ENCODE results near the gene NOL4L.

NOL4L gene, protein sequence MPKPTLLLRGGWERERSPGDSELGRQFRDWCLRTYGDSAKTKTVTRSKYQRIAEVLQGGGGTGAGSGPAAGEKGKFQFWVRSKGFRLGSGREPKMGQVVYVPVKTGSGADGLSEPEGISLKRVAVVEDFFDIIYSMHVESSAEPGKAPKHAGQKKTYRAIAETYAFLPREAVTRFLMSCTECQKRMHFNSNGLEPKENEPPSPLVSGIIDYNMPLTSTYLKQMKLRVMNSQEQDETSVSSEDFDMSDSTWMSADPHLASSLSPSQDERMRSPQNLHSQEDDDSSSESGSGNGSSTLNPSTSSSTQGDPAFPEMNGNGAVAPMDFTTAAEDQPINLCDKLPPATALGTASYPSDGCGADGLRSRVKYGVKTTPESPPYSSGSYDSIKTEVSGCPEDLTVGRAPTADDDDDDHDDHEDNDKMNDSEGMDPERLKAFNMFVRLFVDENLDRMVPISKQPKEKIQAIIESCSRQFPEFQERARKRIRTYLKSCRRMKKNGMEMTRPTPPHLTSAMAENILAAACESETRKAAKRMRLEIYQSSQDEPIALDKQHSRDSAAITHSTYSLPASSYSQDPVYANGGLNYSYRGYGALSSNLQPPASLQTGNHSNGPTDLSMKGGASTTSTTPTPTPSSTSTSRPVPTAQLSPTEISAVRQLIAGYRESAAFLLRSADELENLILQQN

DNA sequence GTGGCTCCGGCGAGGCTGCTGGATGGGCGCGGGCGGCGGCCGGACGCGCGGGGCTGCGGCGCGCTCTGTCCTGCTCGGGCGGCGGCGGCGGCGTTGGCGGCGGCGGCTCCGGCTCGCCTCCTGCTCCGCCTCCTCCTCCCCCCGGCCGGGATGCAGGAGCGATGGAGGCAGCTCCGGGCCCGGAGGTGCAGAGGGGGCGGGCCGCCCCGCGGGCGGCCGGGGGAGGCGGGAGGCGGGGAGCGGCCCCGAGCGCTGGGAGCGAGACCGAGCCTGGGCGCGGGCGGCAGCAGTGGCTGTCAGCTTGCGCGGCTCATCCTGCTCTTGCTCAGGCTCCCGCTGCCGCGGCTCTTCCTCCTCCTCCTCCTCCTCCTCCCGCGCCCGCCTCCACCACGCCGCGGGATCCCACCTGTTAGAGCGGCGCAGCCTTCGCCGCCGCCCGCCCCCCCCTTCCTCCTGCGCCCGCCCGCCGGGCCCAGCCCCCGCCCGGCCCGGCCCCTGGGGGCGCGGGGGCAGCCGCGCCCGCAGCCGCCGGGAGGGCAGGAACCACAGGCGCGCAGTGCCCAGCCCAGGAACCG lies at the start of gene NOL4L:
TSS of gene NOL4L (minus strand) at position 323 of the 575 bp plus-strand sequence. CDS start 443 bp downstream, outside the sequence.
- DNase-seq (ENCODE audit: low read depth): no peak

DNA sequence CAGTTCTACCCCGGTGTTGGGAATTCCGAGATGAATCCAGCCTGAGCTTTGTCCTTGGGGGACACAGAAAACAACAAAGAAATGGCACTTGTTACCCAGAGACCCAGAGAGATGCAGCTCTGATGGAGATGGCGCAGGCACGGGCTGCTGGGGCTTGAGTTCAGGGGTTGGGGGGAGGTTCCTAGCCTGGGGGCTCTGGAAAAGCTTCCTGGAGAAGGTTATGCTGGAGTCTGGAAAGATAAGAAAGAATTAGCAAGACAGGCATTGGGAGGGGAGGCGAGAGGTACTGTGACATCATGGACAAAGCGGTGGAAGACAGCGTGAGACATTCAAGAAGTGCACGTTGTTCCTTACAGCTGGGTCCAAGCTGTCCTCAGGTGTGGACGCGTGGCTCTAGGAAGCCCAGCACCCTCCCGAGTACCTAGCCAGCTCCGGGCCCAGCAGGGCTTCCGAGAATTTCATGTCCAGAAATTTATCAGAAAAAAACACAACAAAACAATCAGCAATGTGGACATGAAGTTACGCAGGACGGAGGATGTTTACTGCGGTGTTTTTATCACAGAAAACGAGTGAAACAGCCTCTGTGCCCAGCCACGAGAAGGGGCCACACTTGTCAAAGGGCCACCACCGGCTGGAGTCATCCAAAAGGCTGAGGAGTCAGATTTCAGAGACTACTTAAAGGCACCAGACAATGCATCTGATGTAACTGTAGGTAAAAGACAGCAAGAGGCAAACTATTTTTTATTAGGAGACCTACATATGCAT lies 49.1 kb upstream of the NOL4L start:
- DNase-seq (ENCODE audit: low read depth): no peak

DNA sequence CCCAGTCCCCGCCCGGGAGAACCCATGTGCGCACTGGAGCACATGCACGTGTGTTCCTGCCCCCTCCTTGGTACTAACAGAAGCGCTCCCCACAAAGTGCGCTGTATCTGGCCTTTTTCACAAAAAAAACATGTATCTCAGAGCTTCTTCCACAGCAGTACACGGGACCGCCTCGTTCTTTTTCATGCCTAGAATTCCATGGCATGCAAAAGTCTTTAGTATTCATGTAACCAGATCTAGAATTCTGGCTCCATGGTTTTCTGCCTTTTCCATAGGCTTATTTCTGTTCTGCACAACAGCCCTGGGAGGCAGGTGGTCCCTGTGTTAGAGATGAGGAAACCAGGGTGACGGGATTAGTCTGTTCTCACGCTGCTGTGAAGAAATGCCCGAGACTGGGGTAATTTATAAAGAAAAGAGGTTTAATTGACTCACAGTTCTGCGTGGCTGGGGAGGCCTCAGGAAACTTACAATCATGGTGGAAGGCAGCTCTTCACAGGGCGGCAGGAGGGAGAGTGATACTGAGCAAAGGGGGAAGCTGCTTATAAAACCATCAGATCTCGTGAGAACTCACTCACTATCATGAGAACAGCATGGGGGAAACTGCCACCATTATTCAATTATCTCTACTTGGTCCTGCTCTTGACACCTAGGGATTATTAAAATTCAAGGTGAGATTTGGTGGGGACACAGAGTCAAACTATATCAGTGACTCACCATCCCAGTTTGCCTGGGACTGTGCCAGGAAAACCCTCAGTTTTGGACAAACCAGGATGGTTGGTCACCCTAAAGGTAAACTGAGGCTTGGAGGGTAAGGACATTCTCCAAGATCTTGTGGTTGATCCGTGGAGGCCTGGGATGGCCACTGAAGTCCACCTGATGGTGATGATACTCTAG lies 47.6 kb upstream of the NOL4L start:
- no peak for DNase-seq (ENCODE audit: low read depth)

DNA sequence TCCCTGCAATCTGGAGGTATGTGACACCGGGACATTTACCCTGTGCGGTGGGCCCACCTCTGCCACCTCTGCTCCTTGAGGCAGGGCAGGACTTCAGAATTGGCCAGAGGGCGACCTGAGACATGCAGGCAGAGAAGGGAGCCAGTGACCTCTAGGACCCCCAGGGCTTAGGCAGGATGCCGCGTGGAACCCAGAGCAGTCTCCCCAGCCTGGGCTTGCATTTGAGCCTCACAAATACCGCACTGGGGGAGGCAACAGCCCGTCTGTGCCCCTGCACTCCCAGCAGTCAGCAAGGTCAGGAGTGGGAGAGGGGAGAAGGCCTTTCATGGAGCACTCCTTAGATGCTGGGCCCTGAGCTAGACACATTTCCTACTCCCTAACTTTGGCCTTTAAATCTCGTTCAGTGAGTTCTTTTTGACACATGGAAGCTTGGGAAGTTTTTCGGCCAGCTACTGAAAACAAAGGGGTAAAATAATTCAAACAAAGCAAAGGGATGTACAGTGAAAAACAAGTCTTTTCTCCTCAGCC lies 46.9 kb upstream of the NOL4L start:
- no peak for DNase-seq (ENCODE audit: low read depth)

DNA sequence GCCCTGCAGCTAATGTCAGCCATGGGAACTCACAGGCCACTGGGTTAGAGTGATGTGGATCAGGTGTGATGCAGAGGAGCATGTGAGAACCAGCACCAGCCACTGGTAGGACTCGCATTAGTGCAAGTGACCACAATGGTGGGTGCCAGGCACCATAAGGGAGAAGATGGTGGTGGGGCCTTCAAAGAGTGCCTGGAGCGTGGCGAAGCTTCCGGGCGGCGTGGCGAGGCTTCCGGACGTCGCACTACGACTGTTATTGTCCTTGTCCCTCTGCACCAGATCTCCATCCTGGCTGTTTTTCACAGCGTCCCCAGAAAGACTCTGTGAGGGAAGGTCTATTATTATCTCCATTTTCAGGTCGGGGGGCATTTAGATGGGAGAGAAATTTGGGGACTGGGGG lies 44.7 kb upstream of the NOL4L start:
- DNase-seq (ENCODE audit: low read depth): no peak

DNA sequence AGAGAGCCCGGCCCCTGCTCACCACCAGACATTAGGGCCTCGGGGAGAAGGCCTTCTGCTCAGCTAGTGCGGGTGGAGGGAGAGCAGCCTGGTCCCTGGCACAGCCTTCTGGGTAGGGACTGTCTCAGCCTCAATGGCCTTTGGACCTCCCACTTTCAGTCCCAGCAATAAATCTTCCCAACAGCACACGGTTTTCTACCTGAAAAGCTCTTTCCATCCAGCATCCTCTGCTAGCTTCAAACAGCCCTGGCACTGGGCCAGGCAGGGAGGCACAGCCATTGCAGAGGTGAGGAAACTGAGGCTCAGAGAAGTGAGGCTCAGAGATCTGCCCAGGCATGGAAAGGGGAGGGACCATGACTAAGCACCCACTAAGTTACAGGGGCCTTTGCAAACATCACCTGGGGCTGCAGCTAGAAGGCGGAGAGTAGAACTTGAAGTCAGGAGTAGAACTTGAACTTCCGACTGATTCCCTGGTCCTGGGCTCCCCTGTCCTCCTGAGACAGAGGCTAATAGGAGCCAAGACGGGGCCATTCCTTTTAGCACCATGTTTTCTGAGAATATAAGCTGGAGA lies 43.9 kb upstream of the NOL4L start:
- no peak for DNase-seq (ENCODE audit: low read depth)

DNA sequence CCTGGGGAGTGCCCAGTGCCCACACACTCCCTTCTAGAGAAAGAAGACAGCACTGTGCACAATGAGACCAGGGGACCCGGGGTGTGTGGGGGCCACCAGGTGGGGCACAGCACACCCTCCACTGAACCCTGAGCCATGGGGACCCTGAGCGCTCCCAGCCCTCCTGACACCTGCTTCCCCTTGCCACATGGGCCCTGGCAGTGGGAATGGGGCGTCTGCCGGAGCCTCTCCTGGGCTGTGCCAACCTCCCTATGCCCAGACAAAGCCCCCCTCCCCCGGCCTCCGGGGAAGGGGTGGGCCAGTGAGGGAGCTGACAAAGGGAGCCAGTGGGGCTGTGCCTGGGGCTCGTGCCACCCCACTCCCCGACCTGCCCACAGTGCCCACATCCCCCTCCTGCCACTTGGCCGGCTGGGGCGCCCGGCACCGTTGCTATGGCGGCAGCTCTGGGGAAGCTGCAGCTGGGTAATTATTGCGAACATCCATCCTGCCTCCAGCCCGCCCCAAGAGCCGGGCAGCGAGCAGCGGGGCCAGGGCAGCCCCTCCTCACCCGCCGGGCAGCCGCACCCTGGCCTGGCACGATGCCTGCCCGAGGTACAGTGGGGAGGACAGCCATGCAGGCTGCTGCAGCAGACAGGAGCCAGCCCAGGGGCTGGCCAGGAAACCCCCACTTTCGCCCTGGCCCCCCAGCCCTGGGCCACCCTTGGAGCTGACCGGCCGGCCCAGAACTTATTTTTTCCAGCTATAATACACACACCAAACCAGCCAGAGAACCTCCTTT lies 41.9 kb upstream of the NOL4L start:
- no peak for DNase-seq (ENCODE audit: low read depth)

DNA sequence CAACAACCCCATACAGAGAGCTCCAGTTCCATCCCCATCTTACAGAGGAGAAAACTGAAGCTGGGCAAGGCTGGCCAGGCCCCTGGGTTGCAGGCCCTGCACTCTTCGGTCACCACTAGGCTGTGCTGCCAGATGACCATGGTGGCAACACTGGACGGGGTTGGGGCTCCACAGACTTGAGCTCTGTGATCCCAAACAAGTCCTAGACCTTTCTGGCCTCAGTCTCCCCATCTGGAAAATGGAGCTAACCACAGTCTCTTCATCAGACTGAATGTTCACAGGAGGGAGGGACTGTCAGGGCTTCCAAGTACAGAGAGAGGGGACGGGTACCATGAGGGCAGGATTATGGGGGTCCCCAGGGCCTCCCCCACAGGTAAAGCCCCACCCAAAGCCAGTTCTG lies 41.3 kb upstream of the NOL4L start:
- DNase-seq (ENCODE audit: low read depth): no peak

DNA sequence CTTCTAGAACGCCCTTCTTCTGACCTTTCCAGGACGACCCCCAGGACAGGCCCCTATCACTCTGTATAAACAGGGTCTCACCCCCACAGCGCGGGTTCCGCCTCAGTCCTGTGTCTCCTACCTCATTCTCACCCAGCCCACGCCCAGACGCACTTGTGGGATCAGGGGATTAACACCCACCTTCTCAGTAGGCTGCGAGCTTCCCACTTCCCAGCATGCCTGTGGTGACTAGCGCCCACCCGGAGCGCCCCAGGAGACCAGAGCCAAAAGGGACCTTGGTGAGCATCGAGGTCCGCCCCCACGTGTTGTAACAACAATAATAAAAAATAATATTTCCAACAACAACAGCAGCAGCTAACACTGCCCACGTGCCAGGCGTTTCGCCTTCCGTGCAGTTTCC lies 40.9 kb upstream of the NOL4L start:
- no peak for DNase-seq (ENCODE audit: low read depth)

DNA sequence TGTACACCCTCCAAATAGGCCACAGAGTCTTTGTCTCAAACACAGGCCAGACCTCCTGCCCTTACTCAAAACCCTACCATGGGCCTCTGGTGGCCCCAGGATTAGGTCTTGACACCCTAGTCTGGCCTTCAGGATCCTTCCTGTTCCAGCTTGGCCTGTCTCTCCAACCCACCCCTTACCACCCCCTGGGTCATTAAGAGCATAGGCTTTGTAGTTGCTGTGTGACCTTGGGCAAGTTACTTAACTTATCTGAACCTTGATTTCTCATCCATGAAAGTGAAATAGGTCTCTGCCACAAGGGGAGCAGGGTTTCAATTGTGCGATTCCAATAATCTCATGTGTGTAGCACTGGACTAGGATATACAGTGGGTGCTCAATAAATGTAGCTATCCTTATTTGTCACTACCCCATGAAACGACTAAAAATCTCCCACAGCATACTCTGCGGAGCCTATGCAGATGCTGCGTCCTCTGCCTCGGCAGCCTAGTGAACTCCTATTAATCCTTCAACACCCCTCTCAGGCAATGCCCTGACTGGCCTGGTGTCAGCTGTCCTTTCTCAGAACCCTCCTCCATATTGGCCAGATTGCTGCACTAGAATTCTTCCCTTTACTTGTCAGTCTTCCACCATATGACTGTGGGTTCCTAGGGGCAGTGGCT lies 39.7 kb upstream of the NOL4L start:
- DNase-seq (ENCODE audit: low read depth): no peak

DNA sequence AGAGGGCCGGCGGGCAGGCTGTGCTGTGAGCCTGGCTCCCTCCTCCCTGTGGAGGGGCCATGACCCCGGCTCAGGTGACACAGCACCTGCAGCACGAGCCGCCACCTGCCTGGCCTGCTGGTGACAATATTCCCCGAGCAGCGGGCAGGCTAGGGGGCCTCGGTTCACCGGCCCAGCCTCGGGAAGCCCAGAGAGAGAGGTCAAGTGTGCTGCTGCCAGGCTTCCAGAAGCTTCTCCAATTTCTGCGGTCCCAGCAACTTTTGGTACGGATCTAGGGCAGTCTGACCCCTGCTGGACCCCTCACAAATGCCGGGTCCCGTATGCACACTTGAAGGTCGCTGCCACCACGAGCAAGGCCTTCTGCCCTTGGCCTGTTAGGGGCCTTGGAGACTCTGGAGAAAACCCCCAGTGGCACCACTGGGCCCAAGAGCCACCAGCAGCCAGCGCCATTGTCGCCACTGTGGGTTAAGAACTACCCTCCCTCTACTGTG lies 38.6 kb upstream of the NOL4L start:
- DNase-seq (ENCODE audit: low read depth): no peak

DNA sequence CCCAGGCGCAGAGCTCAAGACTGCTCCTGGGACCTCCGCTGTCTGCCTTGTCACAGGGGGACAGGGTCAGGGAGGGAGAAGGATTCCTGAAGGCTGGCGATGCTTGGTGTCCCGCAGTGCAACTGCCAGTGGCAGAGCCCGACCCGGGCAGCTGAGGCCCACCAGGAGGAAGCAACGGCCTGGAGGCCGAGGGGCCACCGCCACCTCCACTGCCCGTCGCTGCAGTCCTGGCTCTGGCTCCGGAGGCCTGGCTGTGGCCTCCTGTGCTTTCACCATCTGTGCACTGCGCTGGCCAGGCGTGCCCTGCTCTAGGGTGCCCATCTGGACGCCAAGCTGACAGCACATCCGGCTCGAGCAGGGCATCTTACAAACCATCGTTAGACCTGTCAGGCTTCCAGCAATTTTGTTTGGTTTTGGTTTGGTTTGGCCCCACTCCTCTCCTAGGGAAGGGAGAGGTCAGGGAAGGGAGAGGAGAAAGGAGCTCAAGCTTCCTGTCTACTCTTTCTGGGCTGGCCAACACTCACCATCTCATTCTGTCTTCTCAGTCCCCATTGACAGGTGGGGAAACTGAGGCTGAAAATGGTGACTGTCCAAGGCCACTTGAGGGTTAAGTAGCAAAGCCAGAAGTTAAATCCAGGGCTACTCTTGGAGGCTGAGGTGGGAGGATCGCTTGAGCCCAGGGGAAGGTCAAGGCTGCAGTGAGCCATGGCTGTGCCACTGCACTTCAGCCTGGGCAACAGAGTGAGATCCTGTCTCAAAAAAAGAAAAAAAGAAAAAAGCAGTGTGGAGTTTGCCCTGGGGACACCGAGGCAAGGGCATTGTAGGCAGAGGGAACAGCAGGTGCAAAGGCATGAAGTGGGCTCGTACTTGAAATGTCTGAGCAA lies 37.7 kb upstream of the NOL4L start:
- DNase-seq (ENCODE audit: low read depth): no peak

DNA sequence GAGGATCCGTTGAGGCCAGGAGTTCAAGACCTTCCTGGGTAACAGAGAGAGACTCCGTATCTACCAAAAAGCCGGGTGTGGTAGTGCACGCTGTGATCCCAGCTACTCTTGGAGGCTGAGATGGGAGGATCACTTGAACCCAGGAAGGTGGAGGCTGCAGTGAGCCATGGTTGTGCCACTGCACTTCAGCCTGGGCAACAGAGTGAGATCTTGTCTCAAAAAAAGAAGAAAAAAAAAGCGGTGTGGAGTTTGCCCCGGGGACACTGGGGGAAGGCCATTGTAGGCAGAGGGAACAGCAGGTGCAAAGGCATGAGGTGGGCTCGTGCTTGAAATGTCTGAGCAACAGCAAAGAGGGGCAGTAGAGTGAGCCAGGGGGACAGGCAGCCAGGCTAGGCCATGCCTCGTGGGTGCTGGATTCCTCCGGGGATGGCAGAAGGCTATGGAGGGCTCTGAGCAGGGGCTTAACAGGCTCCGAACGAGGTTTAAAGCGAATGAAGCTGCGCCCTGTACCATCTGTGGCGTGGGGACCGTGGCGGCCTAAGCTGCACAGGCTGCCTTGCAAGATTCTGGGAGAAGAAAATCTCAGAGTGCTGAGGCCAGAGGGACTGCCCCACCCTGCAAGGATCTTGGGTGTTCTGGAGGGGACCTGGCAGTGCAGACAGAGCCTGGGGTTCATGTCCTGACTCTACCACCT lies 36.9 kb upstream of the NOL4L start:
- no peak for DNase-seq (ENCODE audit: low read depth)

DNA sequence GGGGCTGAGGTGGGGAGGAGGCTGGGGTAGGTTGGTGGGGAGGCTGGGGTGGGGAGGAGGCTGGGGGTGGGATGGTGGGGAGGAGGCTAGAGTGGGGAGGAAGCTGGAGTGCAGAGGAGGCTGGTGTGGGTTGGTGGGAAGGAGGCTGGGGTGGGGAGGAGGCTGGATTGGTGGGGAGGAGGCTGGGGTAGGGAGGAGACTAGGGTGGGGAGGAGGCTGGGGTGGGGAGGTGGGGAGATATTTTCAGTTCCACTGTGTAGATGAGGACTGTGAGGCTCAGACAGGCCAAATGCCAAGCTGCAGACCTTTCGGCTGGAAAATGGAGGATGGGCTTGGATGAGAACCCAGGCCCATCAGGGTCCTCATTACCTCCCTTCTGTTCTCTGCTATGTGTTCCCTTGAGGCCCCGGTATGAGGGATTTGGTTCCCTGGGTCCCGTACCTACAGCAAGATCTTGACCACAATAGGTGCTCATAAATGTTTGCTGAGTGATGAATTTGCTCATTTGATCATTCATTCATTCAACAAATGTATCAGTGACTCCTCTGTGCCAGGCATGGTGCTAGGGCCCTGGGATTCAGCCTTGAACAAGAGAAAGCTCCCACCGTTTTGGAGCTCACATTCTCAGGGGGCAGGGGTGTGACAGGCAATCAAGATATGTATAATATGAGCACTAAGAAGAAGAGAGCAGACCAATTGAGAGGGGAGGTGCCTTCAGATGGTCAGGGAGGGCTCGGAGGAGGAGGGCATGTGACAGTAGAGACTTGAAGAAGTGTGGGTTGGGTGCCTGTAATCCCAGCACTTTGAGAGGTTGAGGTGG lies 36.1 kb upstream of the NOL4L start:
- DNase-seq (ENCODE audit: low read depth): no peak

DNA sequence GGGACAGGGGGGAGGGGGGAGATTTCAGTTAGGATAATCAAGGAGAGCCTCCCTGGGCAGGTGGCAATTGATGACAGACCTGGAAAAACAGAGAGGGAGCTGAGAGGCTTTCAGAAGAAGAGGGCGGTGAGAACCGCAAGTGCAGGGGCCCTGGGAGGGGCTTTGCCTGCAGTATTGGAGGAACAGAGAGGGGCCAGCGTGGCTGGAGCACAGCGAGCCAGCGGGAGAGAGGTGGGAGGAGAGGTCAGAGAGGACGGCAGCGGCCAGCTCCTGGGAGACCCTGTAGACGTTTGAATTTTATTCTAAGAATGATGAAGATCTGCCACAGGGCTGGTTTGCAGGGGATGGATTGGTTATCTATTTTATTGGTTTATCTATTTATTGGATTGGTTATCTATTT lies 34.5 kb upstream of the NOL4L start:
- DNase-seq (ENCODE audit: low read depth): no peak

DNA sequence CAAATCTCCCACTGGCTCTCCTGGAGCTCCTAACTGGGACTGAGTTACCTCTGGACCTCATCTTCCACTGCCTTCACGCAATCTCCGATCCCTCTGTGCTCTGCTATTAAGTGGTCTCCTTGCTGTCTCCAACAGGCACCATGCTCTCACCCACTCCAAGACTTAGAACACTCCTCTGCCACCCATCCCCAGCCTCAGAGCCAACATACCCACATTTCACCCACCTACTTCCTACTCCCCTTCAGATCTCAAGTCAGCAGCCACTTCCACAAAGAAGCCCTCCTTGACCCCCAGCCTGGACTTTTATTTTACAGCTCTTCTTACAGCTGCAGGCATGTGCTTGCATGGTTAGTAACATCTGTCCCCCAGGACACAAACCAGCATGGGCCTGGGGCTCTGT lies 29.6 kb upstream of the NOL4L start:
- DNase-seq (ENCODE audit: low read depth): no peak

DNA sequence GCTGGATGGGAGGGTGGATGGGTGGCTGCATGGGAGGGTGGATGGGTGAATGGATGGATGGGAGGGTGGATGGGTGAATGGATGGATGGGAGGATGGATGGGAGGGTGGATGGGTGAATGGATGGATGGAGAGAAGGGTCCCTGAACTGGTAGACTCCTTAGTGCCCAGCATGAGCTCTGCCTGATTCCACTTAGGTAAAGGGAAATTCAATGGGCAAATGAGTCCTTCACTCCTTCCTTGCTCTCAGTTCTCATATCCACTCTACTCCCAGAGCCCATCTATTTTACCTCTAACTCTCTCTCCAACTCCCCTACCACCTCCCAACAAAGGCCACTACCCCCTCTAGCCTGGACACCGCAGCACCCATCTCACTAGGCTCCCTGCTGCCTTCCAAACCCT lies 29.2 kb upstream of the NOL4L start:
- DNase-seq (ENCODE audit: low read depth): no peak

Measured in stimulated activated CD8-positive, alpha-beta memory T cell treated with anti-CD3 and anti-CD28 coated beads, Interleukin-15, amount 100 ng/mL, for 1 hour (primary cell).